Vagina (tissue), 2 donors: ENCODE results near the gene HECW1. TPM values are rescaled to one million over a fixed set of nuclear protein-coding genes. Genes with fewer than 3 reads are reported as not detected.

Source experiments
- DNase-seq, 2 donors: peaks; one replicate each; pipeline ENCODE4 v3.0.0-alpha.2; 2017; ENCODE audit errors: extremely low spot score in 2 of 2
- H3K27ac ChIP-seq: fragments of 200-600 bp; sonication (generic); one replicate; pipeline ENCODE4 v1.5.1; 2019
- H3K27me3 ChIP-seq: fragments of 200-600 bp; sonication (generic); one replicate; pipeline ENCODE4 v1.5.1; 2019
- H3K36me3 ChIP-seq, 2 donors: fragments of 200-600 bp; sonication (generic); one replicate each; pipeline ENCODE4 v1.5.1; 2017 to 2019
- H3K4me1 ChIP-seq: fragments of 200-600 bp; sonication (generic); one replicate; pipeline ENCODE4 v1.5.1; 2019
- H3K4me3 ChIP-seq, 2 donors: fragments of 200-600 bp; sonication (generic); 1 replicate in 1 of 2; 2 replicates in 1 of 2; pipeline ENCODE4 v1.5.1; 2016 to 2019
- H3K9me3 ChIP-seq: fragments of 200-600 bp; sonication (generic); one replicate; pipeline ENCODE4 v1.5.1; 2019
- CTCF ChIP-seq, 3 experiments: fragments of 450-650 bp in 2 of 3; fragments of 200-600 bp in 1 of 3; sonication (generic) in 1 of 3; IDR thresholded peaks; one replicate each; pipeline ENCODE4 v1.5.1; 2017 to 2019; ENCODE audit warnings: antibody characterized with exemption in 3 of 3, mild to moderate bottlenecking in 2 of 3, moderate library complexity in 2 of 3
- POLR2A ChIP-seq, 2 donors: fragments of 450-650 bp; IDR thresholded peaks; one replicate each; pipeline ENCODE4 v1.6.1; 2017; ENCODE audit warnings: antibody characterized with exemption in 2 of 2, mild to moderate bottlenecking in 2 of 2, moderate library complexity in 2 of 2
- POLR2AphosphoS5 ChIP-seq, 2 donors: sonication (generic); formaldehyde crosslinking; IDR thresholded peaks; one replicate each; pipeline ENCODE4 v1.9.0; 2017; ENCODE audit warnings: antibody characterized with exemption in 2 of 2, mild to moderate bottlenecking in 2 of 2, low read depth in 1 of 2; ENCODE audit not compliant: insufficient read depth in 1 of 2
- intact Hi-C: fragments of 100-400 bp; cut with DNase I; formaldehyde crosslinking; loops from one replicate; pipeline ENCODE4 v1.15.1; 2023
- total RNA-seq: library from RNA; depleted of rRNA; stranded (reverse); fragments of >200 nt; gene quantifications from one replicate; pipeline ENCODE4 v1.2.3, GENCODE V29; 2016

The HECW1 gene
- total RNA-seq, 1 donor from 2014 or later, result 2.5 TPM

GRCh38 chr7:43283706-43284105, 171.3 kb downstream of the HECW1 start:
- H3K9me3 ChIP-seq, result no peaks in the 10 kb centered on the region
- H3K4me3 ChIP-seq, result no peak overlapping the region
- intact Hi-C loops, result no loop called here
- H3K4me1 ChIP-seq, result no peaks in the 10 kb centered on the region
- TF ChIP-seq POLR2AphosphoS5 (IDR thresholded peaks at IDR 0.05; ENCODE audit: insufficient read depth in 1 of 2, low read depth in 1 of 2), result no peak
- no peak for TF ChIP-seq CTCF (IDR thresholded peaks at IDR 0.05)
- no peak for TF ChIP-seq POLR2A (IDR thresholded peaks at IDR 0.05)
- H3K27ac ChIP-seq, result no peak overlapping the region
- peak in 1 of 2 donors; percentile 71 for DNase-seq
- no peaks in the 10 kb centered on the region for H3K36me3 ChIP-seq
- no peaks in the 10 kb centered on the region for H3K27me3 ChIP-seq

- TF ChIP-seq POLR2A (IDR thresholded peaks at IDR 0.05) (no peak), CTCF (IDR thresholded peaks at IDR 0.05) (no peak), POLR2AphosphoS5 (IDR thresholded peaks at IDR 0.05; ENCODE audit: insufficient read depth in 1 of 2, low read depth in 1 of 2) (no peak)
- peaks cover 6% of the 10 kb centered on the region for H3K4me1 ChIP-seq
- H3K9me3 ChIP-seq, result no peaks in the 10 kb centered on the region
- intact Hi-C loops, result no loop called here
- no peaks in the 10 kb centered on the region for H3K36me3 ChIP-seq
- no peaks in the 10 kb centered on the region for H3K27me3 ChIP-seq
- no peak overlapping the region for H3K4me3 ChIP-seq
- DNase-seq, result no peak
- H3K27ac ChIP-seq, result no peak overlapping the region
Measured at GRCh38 chr7:43289826-43290225, 177.4 kb downstream of the HECW1 start.

GRCh38 chr7:43290978-43291377, 178.5 kb downstream of the HECW1 start:
- no peaks in the 10 kb centered on the region for H3K36me3 ChIP-seq
- no peaks in the 10 kb centered on the region for H3K27me3 ChIP-seq
- peaks cover 6% of the 10 kb centered on the region for H3K4me1 ChIP-seq
- no peak overlapping the region for H3K27ac ChIP-seq
- intact Hi-C loops, result no loop called here
- TF ChIP-seq CTCF (IDR thresholded peaks at IDR 0.05) (no peak), POLR2AphosphoS5 (IDR thresholded peaks at IDR 0.05; ENCODE audit: insufficient read depth in 1 of 2, low read depth in 1 of 2) (no peak), POLR2A (IDR thresholded peaks at IDR 0.05) (no peak)
- no peaks in the 10 kb centered on the region for H3K9me3 ChIP-seq
- DNase-seq, result no peak
- H3K4me3 ChIP-seq, result no peak overlapping the region

- Histone ChIP-seq H3K27ac (no peak overlapping the region), H3K27me3 (no peaks in the 10 kb centered on the region), H3K36me3 (no peaks in the 10 kb centered on the region), H3K4me3 (no peak overlapping the region), H3K4me1 (peaks cover 6% of the 10 kb centered on the region), H3K9me3 (no peaks in the 10 kb centered on the region)
- DNase-seq, result no peak
- no peak for TF ChIP-seq POLR2AphosphoS5 (IDR thresholded peaks at IDR 0.05; ENCODE audit: insufficient read depth in 1 of 2, low read depth in 1 of 2)
- TF ChIP-seq CTCF (IDR thresholded peaks at IDR 0.05), result no peak
- TF ChIP-seq POLR2A (IDR thresholded peaks at IDR 0.05), result no peak
- intact Hi-C loops, result no loop called here
Measured at GRCh38 chr7:43291789-43292188, 179.3 kb downstream of the HECW1 start.

- no peaks in the 10 kb centered on the region for H3K36me3 ChIP-seq
- intact Hi-C loops, result no loop called here
- peak in 1 of 2 donors; percentile 42 for DNase-seq
- H3K27ac ChIP-seq, result no peak overlapping the region
- peaks cover 6% of the 10 kb centered on the region for H3K4me1 ChIP-seq
- no peaks in the 10 kb centered on the region for H3K27me3 ChIP-seq
- no peak overlapping the region for H3K4me3 ChIP-seq
- TF ChIP-seq CTCF (IDR thresholded peaks at IDR 0.05) (no peak), POLR2AphosphoS5 (IDR thresholded peaks at IDR 0.05; ENCODE audit: insufficient read depth in 1 of 2, low read depth in 1 of 2) (no peak), POLR2A (IDR thresholded peaks at IDR 0.05) (no peak)
- no peaks in the 10 kb centered on the region for H3K9me3 ChIP-seq
Measured at GRCh38 chr7:43292384-43292783, 179.9 kb downstream of the HECW1 start.
